HG03159 (cell line): ENCODE measurements around the gene SYNE1.
A peak's percentile ranks its signal among the peaks of the same experiment; 100 is the strongest.

Experiments used
- ATAC-seq: cut with Tn5 transposase; IDR thresholded peaks from one replicate; pipeline ENCODE4 v1.9.1; 2021; ENCODE audit warnings: mild to moderate bottlenecking, moderate library complexity; ENCODE audit not compliant: unreplicated experiment

Gene SYNE1

GRCh38 chr6:152244998-152245630 is 392.0 kb downstream of the SYNE1 start:
- ATAC-seq = no peak

GRCh38 chr6:152241013-152241766 is 396.0 kb downstream of the SYNE1 start:
- ATAC-seq = no peak

GRCh38 chr6:152240436-152240835 is 396.7 kb downstream of the SYNE1 start:
- ATAC-seq = no peak

- ATAC-seq = no peak
Observed at GRCh38 chr6:152236370-152237097, 400.6 kb downstream of the SYNE1 start.

- ATAC-seq = no peak
Observed at GRCh38 chr6:152233547-152234320, 403.4 kb downstream of the SYNE1 start.

- ATAC-seq = no peak
Observed at GRCh38 chr6:152232501-152233151, 404.5 kb downstream of the SYNE1 start.

GRCh38 chr6:152229330-152229729 is 407.8 kb downstream of the SYNE1 start:
- no peak for ATAC-seq

- no peak for ATAC-seq
Observed at GRCh38 chr6:152226119-152226518, 411.0 kb downstream of the SYNE1 start.

GRCh38 chr6:152225241-152225934 is 411.8 kb downstream of the SYNE1 start:
- no peak for ATAC-seq

- ATAC-seq = no peak
Observed at GRCh38 chr6:152223636-152224035, 413.5 kb downstream of the SYNE1 start.

GRCh38 chr6:152221806-152222628 is 415.1 kb downstream of the SYNE1 start:
- no peak for ATAC-seq

- no peak for ATAC-seq
Observed at GRCh38 chr6:152220786-152221185, 416.4 kb downstream of the SYNE1 start.

GRCh38 chr6:152218887-152219286 is 418.3 kb downstream of the SYNE1 start:
- ATAC-seq = no peak

- ATAC-seq = no peak
Observed at GRCh38 chr6:152212437-152212836, 424.7 kb downstream of the SYNE1 start.

- no peak for ATAC-seq
Observed at GRCh38 chr6:152209211-152209610, 428.0 kb downstream of the SYNE1 start.

GRCh38 chr6:152207915-152208714 is 429.0 kb downstream of the SYNE1 start:
- ATAC-seq = no peak

GRCh38 chr6:152206072-152206818 is 430.9 kb downstream of the SYNE1 start:
- ATAC-seq = peak; percentile 64

GRCh38 chr6:152204591-152204990 is 432.6 kb downstream of the SYNE1 start:
- no peak for ATAC-seq
